OCI-LY1 (cell line): Measurements from ENCODE around the gene MAP2K2.

Source experiments
- H2AFZ ChIP-seq: fragments of 200-600 bp; sonication (generic), shearing (Covaris generic); 2 replicates; pipeline ENCODE4 v1.6.0; 2014; ENCODE audit warnings: antibody characterized with exemption, mild to moderate bottlenecking, low read length
- H3F3A ChIP-seq: fragments of 200-600 bp; sonication (generic), shearing (Covaris generic); 2 replicates; pipeline ENCODE4 v1.6.0; 2014; ENCODE audit warnings: mild to moderate bottlenecking, antibody characterized with exemption, low read length, moderate library complexity; ENCODE audit not compliant: insufficient read depth
- H3K27ac ChIP-seq: fragments of 200-600 bp; sonication (generic); 2 replicates; pipeline ENCODE4 v1.5.1; 2014; ENCODE audit warnings: low read length, mixed run types, mild to moderate bottlenecking, low read depth; ENCODE audit not compliant: poor library complexity, severe bottlenecking
- H3K27me3 ChIP-seq: fragments of 200-600 bp; sonication (generic); 2 replicates; pipeline ENCODE4 v1.6.0; 2014; ENCODE audit warnings: antibody characterized with exemption, mild to moderate bottlenecking, low read length, moderate library complexity; ENCODE audit not compliant: insufficient read depth
- H3K36me3 ChIP-seq: fragments of 200-600 bp; sonication (generic); 2 replicates; pipeline ENCODE4 v1.6.1; 2014; ENCODE audit warnings: mild to moderate bottlenecking, antibody characterized with exemption, low read length, moderate library complexity, mixed read lengths; ENCODE audit not compliant: insufficient read depth
- H3K4me1 ChIP-seq: fragments of 200-600 bp; sonication (generic); 2 replicates; pipeline ENCODE4 v1.5.1; 2014; ENCODE audit warnings: mild to moderate bottlenecking, low read length, moderate library complexity; ENCODE audit not compliant: insufficient read depth, severe bottlenecking
- H3K4me2 ChIP-seq: fragments of 200-600 bp; sonication (generic), shearing (Covaris generic); 2 replicates; pipeline ENCODE4 v1.6.1; 2014; ENCODE audit warnings: low read length
- H3K4me3 ChIP-seq: fragments of 200-600 bp; sonication (generic); 2 replicates; pipeline ENCODE4 v1.5.1; 2014; ENCODE audit warnings: low read length, low read depth, mild to moderate bottlenecking, mixed read lengths; ENCODE audit not compliant: poor library complexity, severe bottlenecking
- H3K79me2 ChIP-seq: fragments of 200-600 bp; shearing (Covaris generic); 2 replicates; pipeline ENCODE4 v1.6.1; 2016; ENCODE audit warnings: mixed run types, low read length, mixed read lengths; ENCODE audit not compliant: insufficient read depth
- H3K9ac ChIP-seq: fragments of 200-600 bp; sonication (generic), shearing (Covaris generic); 2 replicates; pipeline ENCODE4 v1.6.1; 2014; ENCODE audit warnings: mild to moderate bottlenecking, low read length, mixed read lengths
- H3K9me2 ChIP-seq: fragments of 200-600 bp; sonication (generic), shearing (Covaris generic); 2 replicates; pipeline ENCODE4 v1.6.1; 2014; ENCODE audit warnings: low read depth, mild to moderate bottlenecking, low read length, mixed read lengths
- H3K9me3 ChIP-seq: fragments of 200-600 bp; shearing (Covaris generic); 2 replicates; pipeline ENCODE4 v1.6.1; 2014; ENCODE audit warnings: low read length, mixed read lengths
- H4K20me1 ChIP-seq: fragments of 200-600 bp; sonication (generic), shearing (Covaris generic); 2 replicates; pipeline ENCODE4 v1.6.0; 2016; ENCODE audit warnings: mild to moderate bottlenecking, low read length; ENCODE audit not compliant: insufficient read depth
- CTCF ChIP-seq: fragments of 200-600 bp; sonication (generic), shearing (Covaris generic); IDR thresholded peaks from 2 replicates; pipeline ENCODE4 v1.5.1; 2017; ENCODE audit warnings: mild to moderate bottlenecking, antibody characterized with exemption, low read length, moderate library complexity, mixed read lengths
- EZH2 ChIP-seq: fragments of 200-600 bp; sonication (generic), shearing (Covaris generic); IDR thresholded peaks from 2 replicates; pipeline ENCODE4 v1.8.0; 2017; ENCODE audit warnings: borderline replicate concordance, mixed run types, mild to moderate bottlenecking, antibody characterized with exemption, low read length, moderate library complexity, mixed read lengths

Gene MAP2K2

GRCh38 chr19:4049432-4049831 is 74.5 kb downstream of the MAP2K2 start:
- Histone ChIP-seq H3K4me3 (no peak overlapping the region), H3K9me2 (no peaks in the 10 kb centered on the region), H3K4me1 (no peaks in the 10 kb centered on the region), H3K27ac (no peak overlapping the region), H3F3A (no peaks in the 10 kb centered on the region), H3K79me2 (peaks cover 24% of the 10 kb centered on the region), H4K20me1 (no peaks in the 10 kb centered on the region), H3K36me3 (peaks cover 80% of the 10 kb centered on the region), H3K4me2 (no peak overlapping the region), H3K27me3 (no peaks in the 10 kb centered on the region), H3K9ac (no peak overlapping the region), H2AFZ (no peak overlapping the region), H3K9me3 (no peaks in the 10 kb centered on the region)
- no peak for TF ChIP-seq CTCF
- TF ChIP-seq EZH2: no peak

GRCh38 chr19:4046946-4047683 is 76.8 kb downstream of the MAP2K2 start:
- no peak overlapping the region for H2AFZ ChIP-seq
- no peaks in the 10 kb centered on the region for H3K9me3 ChIP-seq
- H4K20me1 ChIP-seq: no peaks in the 10 kb centered on the region
- no peaks in the 10 kb centered on the region for H3K27me3 ChIP-seq
- no peak overlapping the region for H3K27ac ChIP-seq
- H3K9ac ChIP-seq: no peak overlapping the region
- no peaks in the 10 kb centered on the region for H3K9me2 ChIP-seq
- no peaks in the 10 kb centered on the region for H3K4me1 ChIP-seq
- peaks cover 16% of the 10 kb centered on the region for H3K79me2 ChIP-seq
- H3K4me2 ChIP-seq: no peak overlapping the region
- TF ChIP-seq CTCF (no peak), EZH2 (no peak)
- H3F3A ChIP-seq: no peaks in the 10 kb centered on the region
- H3K36me3 ChIP-seq: peaks cover 64% of the 10 kb centered on the region
- H3K4me3 ChIP-seq: no peak overlapping the region

- Histone ChIP-seq H3K27ac (no peak overlapping the region), H3K4me2 (no peak overlapping the region), H3K79me2 (peaks cover 10% of the 10 kb centered on the region), H3K4me3 (no peak overlapping the region), H3K27me3 (no peaks in the 10 kb centered on the region), H3K9me2 (no peaks in the 10 kb centered on the region), H3F3A (no peaks in the 10 kb centered on the region), H4K20me1 (no peaks in the 10 kb centered on the region), H3K36me3 (peaks cover 59% of the 10 kb centered on the region), H3K4me1 (no peaks in the 10 kb centered on the region), H3K9ac (no peak overlapping the region), H3K9me3 (no peaks in the 10 kb centered on the region), H2AFZ (no peak overlapping the region)
- no peak for TF ChIP-seq EZH2
- TF ChIP-seq CTCF: no peak
Measured at GRCh38 chr19:4046362-4046691, 77.6 kb downstream of the MAP2K2 start.
